GOT3 (cell line): ENCODE measurements around the gene GNS.
"Not testable (repeated sequence)": the region's sequence is repeated elsewhere in the genome, so short reads cannot be mapped to it uniquely, and the experiment has no call there.

Source experiments
- DNase-seq: peaks from one replicate; lab custom pipeline; 2025; ENCODE audit warnings: mixed read lengths; lab: John Stamatoyannopoulos, UW

Gene GNS

DNA sequence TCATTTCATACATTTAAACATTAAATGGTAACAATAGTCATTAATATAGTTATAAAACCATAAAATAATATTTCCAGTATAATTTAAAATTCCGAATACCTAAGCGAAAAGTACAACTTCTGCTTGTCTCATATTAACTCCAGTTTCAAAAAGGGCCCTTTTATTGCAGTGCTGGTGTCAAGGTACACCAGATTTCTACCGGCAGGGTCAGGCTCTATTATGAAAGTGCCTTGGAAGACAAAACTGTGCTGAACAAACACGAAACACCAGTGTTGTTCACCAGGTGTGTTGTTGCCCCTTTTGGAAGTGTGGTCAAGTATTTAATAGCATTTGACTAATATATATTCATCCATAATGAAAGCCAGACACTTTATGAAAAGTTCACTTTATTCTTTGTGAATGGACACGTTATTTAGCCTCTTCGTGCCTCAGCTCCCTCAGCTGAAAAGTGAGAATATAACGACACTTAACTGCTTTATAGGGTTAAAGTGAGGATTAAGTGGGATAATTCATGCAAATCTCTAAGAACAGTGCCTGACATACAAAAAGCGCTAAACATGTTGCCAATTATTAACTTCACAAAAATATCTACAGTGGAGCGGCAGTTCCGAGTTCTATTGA is 20.3 kb upstream of the GNS start:
- DNase-seq: no peak

DNA sequence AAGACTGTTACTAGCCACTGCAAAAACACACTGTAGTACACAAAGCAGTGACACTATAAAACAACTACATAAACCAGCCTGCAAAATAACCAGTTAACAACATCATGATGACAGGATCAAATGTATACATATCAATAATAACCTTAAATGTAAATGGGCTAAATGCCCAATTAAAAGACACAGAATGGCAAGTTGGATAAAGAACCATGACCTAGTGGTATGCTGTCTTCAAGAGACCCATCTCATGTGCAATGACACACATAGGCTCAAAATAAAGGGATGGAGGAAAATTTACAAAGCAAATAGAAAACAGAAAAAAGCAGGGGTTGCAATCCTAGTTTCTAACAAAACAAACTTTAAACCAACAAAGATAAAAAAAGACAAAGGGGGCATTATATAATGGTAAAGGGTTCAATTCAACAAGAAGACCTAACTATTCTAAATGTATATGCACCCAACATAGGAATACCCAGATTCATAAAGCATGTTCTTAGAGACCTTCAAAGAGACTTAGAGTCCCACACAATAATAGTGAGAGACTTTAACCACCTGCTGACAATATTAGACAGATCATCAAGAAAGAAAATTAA is 16.0 kb upstream of the GNS start:
- DNase-seq: not testable (repeated sequence)

DNA sequence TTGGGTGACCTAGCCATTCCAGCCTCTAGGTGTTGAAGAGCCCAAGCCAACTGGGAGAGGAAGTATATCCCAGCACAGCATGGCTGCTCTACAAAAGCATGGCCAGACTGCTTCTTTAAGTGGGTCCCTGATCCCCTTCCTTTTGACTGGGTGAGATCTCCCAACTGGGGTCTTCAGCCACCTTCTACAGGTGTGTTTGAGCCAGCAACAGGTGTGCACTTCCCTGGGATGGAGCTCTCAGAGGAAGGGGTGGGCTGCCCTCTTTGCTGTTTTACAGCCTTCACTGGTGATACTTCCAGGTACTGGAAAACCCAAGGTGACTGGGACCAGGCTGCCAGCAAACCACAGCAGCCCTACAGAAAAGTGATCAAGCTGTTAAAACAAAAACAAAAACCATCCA is 14.2 kb upstream of the GNS start:
- DNase-seq: no peak

GRCh38 chr12:64767495-64767894 is 8.3 kb upstream of the GNS start:
- DNase-seq: no peak

DNA sequence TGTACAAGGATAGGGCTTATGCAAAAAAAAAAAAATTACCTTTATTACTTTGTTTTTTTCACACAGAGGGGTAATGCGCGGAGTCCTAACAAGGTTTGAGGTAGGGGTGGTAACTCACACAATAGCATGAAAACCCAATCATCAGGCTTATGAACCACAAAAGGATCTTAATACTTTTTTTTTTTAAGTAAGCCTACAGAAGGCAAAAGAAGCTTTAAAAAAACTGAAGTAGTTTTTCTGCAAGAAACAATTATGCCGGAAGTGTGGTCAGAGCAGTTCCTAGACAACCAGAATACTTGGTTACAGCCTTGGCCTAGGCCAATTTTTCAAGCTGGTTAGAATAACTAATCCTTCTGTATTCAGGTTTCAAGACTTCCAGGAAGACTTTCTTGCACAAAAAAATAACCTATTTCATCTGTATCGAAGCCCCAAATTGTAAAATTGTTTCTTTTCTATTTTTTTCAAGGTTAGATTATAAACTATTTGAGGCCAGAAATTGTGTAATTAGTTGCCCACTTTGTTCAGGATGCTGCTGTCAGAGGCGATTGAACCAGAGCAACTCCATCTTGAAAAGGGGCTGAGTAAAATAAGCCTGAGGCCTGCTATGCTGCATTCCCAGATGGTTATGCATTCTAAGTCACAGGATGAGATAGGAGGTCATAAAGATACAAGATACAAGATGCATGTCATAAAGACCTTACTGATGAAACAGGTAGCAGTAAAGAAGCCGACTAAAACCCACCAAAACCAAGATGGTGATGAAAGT is 1.8 kb upstream of the GNS start:
- DNase-seq: no peak

GRCh38 chr12:64757771-64758170 is 1.4 kb downstream of the GNS start:
- DNase-seq: no peak

GRCh38 chr12:64756376-64756775 is 2.8 kb downstream of the GNS start:
- no peak for DNase-seq

DNA sequence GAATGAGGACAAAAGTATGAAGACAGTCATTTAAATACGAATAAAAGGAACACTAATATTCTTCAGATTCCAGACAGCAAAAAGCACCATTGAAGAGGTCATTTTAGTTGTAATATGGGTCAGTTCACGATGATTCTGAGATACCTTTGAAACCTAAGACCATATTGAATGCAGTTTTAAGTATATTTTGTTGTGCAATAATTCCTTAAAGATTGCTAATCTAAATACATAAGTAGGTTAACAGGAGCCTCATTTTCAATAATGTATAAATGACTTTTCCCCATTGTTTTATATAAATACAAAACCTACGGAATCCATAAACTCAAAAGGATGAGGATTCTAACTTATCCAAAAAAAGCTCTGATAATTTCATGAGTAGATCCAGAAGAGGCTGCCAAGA is 5.8 kb downstream of the GNS start:
- DNase-seq: no peak

GRCh38 chr12:64752833-64753238 is 6.4 kb downstream of the GNS start:
- DNase-seq: no peak

DNA sequence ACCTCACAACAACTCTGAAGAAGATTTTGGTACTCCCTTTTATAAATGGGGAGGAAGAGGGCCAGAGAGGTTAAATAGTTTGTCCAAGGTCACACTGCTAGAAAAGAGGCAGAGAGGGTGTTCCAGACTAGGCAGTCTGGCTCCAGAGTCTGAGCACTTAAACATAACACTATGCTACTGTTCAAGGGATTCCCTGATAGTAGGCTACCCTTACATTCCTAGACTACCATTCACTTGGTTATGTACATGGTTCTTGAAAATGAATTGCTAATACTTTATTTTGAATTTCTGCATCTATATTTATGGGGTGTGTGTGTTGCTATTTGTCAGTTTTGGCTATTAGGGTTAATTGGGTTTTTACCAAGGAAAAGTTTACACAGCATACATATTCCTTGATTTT is 7.2 kb downstream of the GNS start:
- DNase-seq: no peak

DNA sequence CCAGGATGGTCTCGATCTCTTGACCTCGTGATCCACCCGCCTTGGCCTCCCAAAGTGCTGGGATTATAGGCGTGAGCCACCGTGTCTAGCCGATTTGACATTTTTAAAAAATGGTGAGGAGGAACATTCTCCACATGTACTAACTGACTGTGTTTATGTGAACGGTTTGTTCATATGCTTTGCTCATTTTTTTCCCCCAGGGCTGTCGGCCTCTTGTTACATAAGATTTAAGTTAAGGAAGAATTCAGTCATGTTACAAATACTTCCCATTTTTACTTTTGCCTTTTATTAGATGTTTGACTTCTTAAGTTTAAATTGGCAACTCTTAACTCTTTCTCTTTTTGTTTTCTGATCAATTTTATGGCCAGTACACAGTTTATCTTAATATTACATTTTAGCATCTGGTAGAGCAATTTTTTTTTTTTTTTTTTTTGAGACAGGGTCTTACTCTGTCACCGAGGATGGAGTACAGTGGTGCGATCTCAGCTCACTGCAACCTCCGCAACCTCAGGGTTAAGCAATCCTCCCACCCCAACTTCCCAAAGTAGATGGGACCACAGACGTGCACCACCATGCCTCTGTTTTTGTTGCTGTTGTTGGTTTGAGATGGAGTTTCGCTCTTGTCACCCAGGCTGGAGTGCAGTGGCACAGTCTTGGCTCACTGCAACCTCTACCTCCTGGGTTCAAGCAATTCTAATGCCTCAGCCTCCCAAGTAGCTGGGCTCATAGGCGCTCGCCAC is 9.6 kb downstream of the GNS start:
- no peak for DNase-seq

DNA sequence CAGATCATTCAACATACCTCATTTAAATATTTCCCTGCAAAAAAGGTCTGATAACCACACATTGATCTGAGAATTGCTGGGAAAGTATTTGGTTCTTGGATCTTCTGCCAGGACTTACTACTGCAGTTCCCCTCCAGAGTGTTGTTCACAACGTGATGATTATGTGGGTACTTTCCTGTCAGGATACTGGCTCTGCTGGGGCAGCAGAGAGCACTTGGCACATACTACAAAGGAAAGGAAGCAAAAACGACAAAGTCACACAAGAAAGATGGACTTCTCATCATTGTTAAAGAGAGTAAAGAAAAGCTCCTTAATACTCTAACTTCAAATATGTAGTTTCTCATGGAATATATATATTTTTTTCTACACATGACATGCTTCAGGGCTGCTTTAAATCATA is 11.5 kb downstream of the GNS start:
- DNase-seq: no peak

DNA sequence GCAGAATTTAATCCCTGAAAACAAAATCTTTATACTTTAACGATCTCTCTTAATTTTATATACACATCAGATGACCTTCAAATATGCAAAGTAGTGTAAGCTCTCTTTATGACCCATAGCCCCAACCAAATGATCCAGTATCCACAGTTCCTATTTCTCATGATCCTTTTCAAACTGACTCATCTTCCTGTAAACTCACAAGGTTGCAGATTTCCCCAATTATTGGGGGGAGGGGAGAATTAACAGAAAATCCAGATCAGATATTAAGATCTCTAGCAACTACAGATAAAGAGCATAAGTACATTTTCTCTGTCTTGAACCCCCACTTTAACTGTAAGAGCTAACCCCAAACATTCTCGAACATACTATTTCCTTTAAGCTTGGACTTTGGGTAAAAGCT is 12.5 kb downstream of the GNS start:
- no peak for DNase-seq

- no peak for DNase-seq
Observed at GRCh38 chr12:64745980-64746379, 13.2 kb downstream of the GNS start.

DNA sequence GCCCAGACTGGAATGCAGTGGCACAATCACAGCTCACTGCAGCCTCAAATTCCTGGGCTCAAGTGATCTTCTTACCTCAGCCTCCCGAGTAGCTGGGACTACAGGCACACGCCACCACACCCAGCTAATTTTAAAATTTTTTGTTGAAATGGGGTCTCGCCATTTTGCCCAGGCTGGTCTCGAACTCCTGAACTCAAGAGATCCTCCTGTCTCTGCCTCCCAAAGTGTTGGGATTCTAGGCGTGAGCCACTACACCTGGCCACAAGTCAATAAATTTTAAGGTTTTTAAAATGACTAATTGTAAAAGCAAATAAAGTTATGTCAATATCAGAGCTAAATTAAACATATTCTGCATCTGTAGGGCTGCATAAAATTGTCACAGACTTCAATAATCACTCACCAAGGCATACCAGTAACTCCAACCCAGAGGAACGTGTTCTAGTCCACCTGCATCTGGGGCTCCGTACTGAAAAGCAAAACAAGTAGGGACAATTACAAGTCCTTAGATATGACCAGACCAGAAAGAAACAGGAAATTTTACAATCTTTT is 13.9 kb downstream of the GNS start:
- no peak for DNase-seq

- DNase-seq: no peak
Observed at GRCh38 chr12:64744422-64745258, 14.6 kb downstream of the GNS start.

DNA sequence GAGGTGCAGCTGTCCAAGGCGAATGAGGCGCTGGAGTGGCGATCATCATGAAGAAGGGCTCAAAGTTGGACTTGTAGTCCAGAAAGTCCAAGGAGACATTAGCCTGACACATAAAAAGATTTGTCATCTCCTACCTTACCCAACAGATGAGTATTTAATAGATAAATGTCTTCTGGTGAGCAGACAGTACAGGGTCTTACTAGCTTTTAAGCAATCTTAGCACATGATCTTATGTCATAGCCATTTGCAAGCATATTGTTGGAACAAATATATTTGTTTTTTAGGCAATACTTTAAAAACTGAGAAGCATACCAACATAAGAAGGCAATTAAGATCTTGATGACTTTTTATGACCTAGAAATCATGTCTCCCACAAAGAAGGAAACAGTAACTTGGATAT is 16.0 kb downstream of the GNS start:
- DNase-seq: no peak

DNA sequence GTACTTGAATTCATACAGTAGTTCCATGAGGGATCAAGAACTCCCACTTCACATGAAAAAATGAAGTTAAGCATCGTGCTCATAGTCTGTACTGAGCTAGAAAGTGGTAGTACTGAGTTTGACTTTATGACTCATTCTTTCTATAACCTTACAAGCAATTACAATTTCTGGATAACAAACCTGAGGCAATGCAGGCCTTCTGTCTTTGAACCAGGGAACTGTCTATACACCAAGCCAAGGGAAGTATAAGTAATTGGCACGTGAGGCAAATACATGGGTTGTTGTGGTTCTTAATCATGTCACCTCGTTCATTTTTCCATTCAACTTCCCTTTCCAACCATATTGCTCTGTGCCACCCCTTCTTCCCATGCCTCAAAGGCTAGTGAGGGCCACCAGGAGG is 16.8 kb downstream of the GNS start:
- no peak for DNase-seq

- DNase-seq: no peak
Observed at GRCh38 chr12:64740646-64741045, 18.6 kb downstream of the GNS start.

GRCh38 chr12:64739778-64740177 is 19.4 kb downstream of the GNS start:
- DNase-seq: no peak

DNA sequence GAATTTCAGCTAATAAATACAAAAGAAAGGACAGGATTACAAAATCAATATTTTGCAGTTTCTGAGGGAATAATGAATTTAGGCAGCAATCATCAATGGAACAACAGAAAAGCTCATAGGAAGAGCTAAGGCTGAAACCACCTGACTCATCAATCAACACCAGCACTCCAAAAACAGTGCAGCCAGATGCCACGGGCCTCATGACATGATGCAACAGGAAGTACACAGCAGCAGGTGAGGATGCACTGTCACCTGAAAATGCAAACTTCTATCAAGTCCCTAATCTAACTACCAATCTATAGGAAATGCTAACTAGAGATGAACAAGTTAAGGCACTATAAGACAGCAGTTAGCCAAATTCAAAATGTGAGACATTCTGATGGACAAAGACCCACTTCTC is 21.7 kb downstream of the GNS start:
- no peak for DNase-seq

GRCh38 chr12:64736771-64737170 is 22.4 kb downstream of the GNS start:
- DNase-seq: no peak
